Gastroesophageal sphincter (tissue), 4 donors: ENCODE measurements around the gene DTNBP1. TPM values are rescaled to one million over a fixed set of nuclear protein-coding genes. Genes with fewer than 3 reads are reported as not detected.

Source experiments
- ATAC-seq: fragments of 150-250 bp; one replicate; pipeline ENCODE4 v1.9.1; 2016; ENCODE audit warnings: mild to moderate bottlenecking, moderate library complexity
- H3K27ac ChIP-seq, 4 donors: fragments of 200-600 bp; sonication (generic) in 3 of 4; 1 replicate in 3 of 4; 2 replicates in 1 of 4; pipeline ENCODE4 v1.5.1; 2016 to 2019
- H3K27me3 ChIP-seq: fragments of 200-600 bp; sonication (generic); one replicate; pipeline ENCODE4 v1.5.1; 2019
- H3K36me3 ChIP-seq, 2 donors: fragments of 200-600 bp; sonication (generic); one replicate each; pipeline ENCODE4 v1.5.1; 2019; ENCODE audit warnings: control low read depth in 1 of 2
- H3K4me1 ChIP-seq, 3 donors: fragments of 200-600 bp; sonication (generic); 1 replicate in 2 of 3; 2 replicates in 1 of 3; pipeline ENCODE4 v1.5.1; 2016 to 2019; ENCODE audit warnings: control low read depth in 2 of 3
- H3K4me3 ChIP-seq, 2 donors: fragments of 200-600 bp; sonication (generic); one replicate each; pipeline ENCODE4 v1.5.1; 2019; ENCODE audit warnings: mild to moderate bottlenecking in 1 of 2, moderate library complexity in 1 of 2
- H3K9me3 ChIP-seq, 3 donors: fragments of 200-600 bp; sonication (generic); one replicate each; pipeline ENCODE4 v1.5.1; 2017 to 2019; ENCODE audit warnings: control low read depth in 2 of 3
- CTCF ChIP-seq, 4 experiments: fragments of 200-600 bp in 2 of 4; fragments of 450-650 bp in 2 of 4; sonication (generic) in 1 of 4; IDR thresholded peaks; one replicate each; pipeline ENCODE4 v1.5.1; 2017 to 2019; ENCODE audit warnings: antibody characterized with exemption in 4 of 4, mild to moderate bottlenecking in 2 of 4, moderate library complexity in 2 of 4
- EP300 ChIP-seq: sonication (generic); formaldehyde crosslinking; IDR thresholded peaks from one replicate; pipeline ENCODE4 v1.6.1; 2017; ENCODE audit warnings: antibody characterized with exemption, mild to moderate bottlenecking
- POLR2A ChIP-seq, 2 donors: fragments of 450-650 bp; IDR thresholded peaks; one replicate each; pipeline ENCODE4 v1.6.1; 2017; ENCODE audit warnings: antibody characterized with exemption in 2 of 2, mild to moderate bottlenecking in 2 of 2, moderate library complexity in 1 of 2
- POLR2AphosphoS5 ChIP-seq: sonication (generic); formaldehyde crosslinking; IDR thresholded peaks from one replicate; pipeline ENCODE4 v1.6.1; 2017; ENCODE audit warnings: antibody characterized with exemption
- WGBS, 2 donors: methylation state at CpG; one replicate each; pipeline ENCODE4 v1.1.5; 2018; ENCODE audit warnings: low coverage in 1 of 2; 5-methylcytosine and 5-hydroxymethylcytosine counted together
- total RNA-seq, 4 donors: library from RNA; depleted of rRNA; stranded (reverse); fragments of >200 nt; gene quantifications; one replicate each; pipeline ENCODE4 v1.1.0, GENCODE V29; 2016

The DTNBP1 gene
- total RNA-seq, 4 donors from 2014 or later = 14.4 to 20.2 (median 16.9) TPM

- no peak for ATAC-seq
- H3K36me3 ChIP-seq = no peaks in the 10 kb centered on the region
- no peak overlapping the region for H3K4me3 ChIP-seq
- no peak for TF ChIP-seq EP300
- no peak for TF ChIP-seq CTCF (IDR thresholded peaks at IDR 0.05)
- no peak for TF ChIP-seq POLR2A (IDR thresholded peaks at IDR 0.05)
- TF ChIP-seq POLR2AphosphoS5 = no peak
- H3K4me1 ChIP-seq = peaks cover 0 to 7% (median 0%) of the 10 kb centered on the region in 3 donors
- no peak overlapping the region for H3K27ac ChIP-seq
- peaks cover 0 to 8% (median 0%) of the 10 kb centered on the region in 3 donors for H3K9me3 ChIP-seq
- H3K27me3 ChIP-seq = peaks cover 4% of the 10 kb centered on the region
These were observed 22.8 kb upstream of the DTNBP1 start for GRCh38 chr6:15685619-15686018.

DNA sequence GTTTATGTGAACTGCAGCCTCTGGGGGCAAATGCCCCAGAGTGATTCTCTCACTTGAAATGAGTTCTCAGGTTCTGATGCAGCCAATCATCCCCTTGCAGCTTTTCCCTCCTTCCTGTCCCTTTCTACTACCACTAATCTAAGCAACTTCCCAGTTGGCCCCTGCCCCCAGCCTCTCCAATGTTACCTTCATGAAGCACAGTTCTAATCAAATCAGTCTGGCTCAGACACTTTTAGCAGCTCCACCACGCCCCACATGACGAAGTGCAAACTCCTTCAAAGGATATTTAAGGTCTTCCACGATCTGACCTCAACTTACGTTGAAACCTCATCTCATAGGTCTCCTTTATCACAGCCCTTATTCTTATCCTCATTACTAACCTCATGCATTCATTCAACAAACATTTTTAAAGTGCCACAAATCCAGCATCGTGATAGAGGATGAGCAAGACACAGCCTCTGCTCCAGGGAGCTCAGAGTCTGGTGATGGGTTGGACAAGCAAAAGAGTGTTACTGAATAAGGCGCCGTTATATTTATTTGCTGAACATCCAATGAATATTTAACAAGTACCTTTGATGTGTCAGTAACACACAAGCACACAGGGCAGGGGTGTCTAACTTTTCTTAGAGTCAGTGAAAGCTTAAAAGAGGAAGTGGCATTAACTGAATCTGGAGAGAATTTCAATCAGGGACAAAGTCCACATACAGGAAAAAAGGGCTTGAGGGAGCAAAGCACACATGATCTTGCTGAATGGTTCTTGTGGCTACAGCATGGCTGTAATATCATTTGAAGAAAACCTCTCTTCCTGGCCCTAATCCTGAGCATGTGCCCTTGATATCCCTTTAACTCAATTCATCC is 20.4 kb upstream of the DTNBP1 start:
- no peaks in the 10 kb centered on the region for H3K36me3 ChIP-seq
- peaks cover 0 to 8% (median 0%) of the 10 kb centered on the region in 3 donors for H3K9me3 ChIP-seq
- ATAC-seq = no peak
- H3K4me1 ChIP-seq = no peaks in the 10 kb centered on the region
- peaks cover 4% of the 10 kb centered on the region for H3K27me3 ChIP-seq
- no peak overlapping the region for H3K27ac ChIP-seq
- no peak overlapping the region for H3K4me3 ChIP-seq
- no peak for TF ChIP-seq POLR2AphosphoS5
- no peak for TF ChIP-seq POLR2A (IDR thresholded peaks at IDR 0.05)
- TF ChIP-seq CTCF (IDR thresholded peaks at IDR 0.05) = no peak
- TF ChIP-seq EP300 = no peak
- 67 to 91% methylated on average over 3 to 7 of the region's 7 CpGs for WGBS, 2 donors

DNA sequence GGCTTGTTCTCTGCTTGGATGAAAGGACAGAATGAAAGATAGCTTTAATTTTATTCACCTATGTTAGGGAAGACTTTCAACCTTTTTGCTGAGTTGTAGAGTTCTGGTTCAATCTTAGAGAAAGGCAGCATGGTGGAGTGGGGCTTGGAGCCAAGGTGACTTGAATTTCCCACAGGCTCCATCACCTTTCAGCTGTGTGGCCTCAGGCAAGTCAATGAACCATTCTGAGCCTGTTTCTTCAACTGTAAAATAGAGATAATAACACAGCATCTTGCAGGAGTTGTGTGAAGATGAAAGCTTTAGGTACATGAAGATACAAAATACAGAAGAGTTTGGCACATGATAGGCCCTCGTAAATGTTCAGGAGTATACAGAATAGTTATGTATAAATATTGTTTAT is 19.1 kb upstream of the DTNBP1 start:
- Histone ChIP-seq H3K4me1 (no peaks in the 10 kb centered on the region), H3K9me3 (peaks cover 0 to 8% (median 0%) of the 10 kb centered on the region in 3 donors), H3K36me3 (no peaks in the 10 kb centered on the region), H3K4me3 (no peak overlapping the region), H3K27ac (no peak overlapping the region), H3K27me3 (peaks cover 4% of the 10 kb centered on the region)
- ATAC-seq = no peak
- WGBS, 2 donors = 100% methylated on average over 1 of the region's 1 CpG
- TF ChIP-seq POLR2AphosphoS5 = no peak
- no peak for TF ChIP-seq EP300
- TF ChIP-seq POLR2A (IDR thresholded peaks at IDR 0.05) = no peak
- TF ChIP-seq CTCF (IDR thresholded peaks at IDR 0.05) = no peak

DNA sequence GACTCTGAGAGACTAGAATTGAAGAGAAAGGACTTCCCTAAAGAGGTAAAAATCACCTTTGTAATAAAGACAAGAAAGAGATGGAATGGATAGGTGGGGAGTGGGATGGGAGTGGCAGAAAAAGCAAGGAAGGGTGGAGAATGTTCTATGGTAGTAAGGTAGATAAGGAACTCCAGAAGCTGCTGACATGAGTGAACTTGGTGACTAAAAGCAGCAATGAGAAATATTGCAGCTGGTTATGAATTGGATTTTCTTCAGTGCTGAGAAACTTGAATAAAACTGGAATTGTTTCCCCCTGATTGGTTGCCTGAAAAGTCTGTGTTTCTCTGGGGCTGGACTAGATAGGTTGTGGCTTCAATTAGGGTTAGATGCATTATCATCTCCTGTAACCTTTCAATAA is 15.7 kb upstream of the DTNBP1 start:
- Histone ChIP-seq H3K4me3 (no peak overlapping the region), H3K36me3 (no peaks in the 10 kb centered on the region), H3K27ac (no peak overlapping the region), H3K9me3 (peaks cover 0 to 8% (median 0%) of the 10 kb centered on the region in 3 donors), H3K4me1 (no peaks in the 10 kb centered on the region), H3K27me3 (peaks cover 4% of the 10 kb centered on the region)
- TF ChIP-seq EP300 = no peak
- TF ChIP-seq POLR2A (IDR thresholded peaks at IDR 0.05) = no peak
- TF ChIP-seq POLR2AphosphoS5 = no peak
- no peak for TF ChIP-seq CTCF (IDR thresholded peaks at IDR 0.05)
- ATAC-seq = no peak

- Histone ChIP-seq H3K4me1 (no peaks in the 10 kb centered on the region), H3K4me3 (no peak overlapping the region), H3K36me3 (no peaks in the 10 kb centered on the region), H3K9me3 (peaks cover 0 to 3% (median 0%) of the 10 kb centered on the region in 3 donors), H3K27ac (no peak overlapping the region), H3K27me3 (peaks cover 4% of the 10 kb centered on the region)
- WGBS, 2 donors = 90 to 100% methylated on average over 1 to 5 of the region's 6 CpGs
- ATAC-seq = no peak
- TF ChIP-seq EP300 = no peak
- no peak for TF ChIP-seq CTCF (IDR thresholded peaks at IDR 0.05)
- no peak for TF ChIP-seq POLR2A (IDR thresholded peaks at IDR 0.05)
- TF ChIP-seq POLR2AphosphoS5 = no peak
These were observed 15.0 kb upstream of the DTNBP1 start for GRCh38 chr6:15677822-15678221.
